AG09319 (cell line): ENCODE data around the gene SEMA3C.

ENCODE experiments used
- DNase-seq: peaks from one replicate; pipeline ENCODE4 v3.0.0-alpha.2; 2010; ENCODE audit warnings: low read depth; ENCODE audit errors: extremely low read depth
- TF ChIP-seq, protein P1 (sequence below): IDR thresholded peaks from 2 replicates; pipeline ENCODE4 v1.5.1; 2011; ENCODE audit warnings: low read depth, mild to moderate bottlenecking, inconsistent platforms, low read length, moderate library complexity

Gene SEMA3C

GRCh38 chr7:80844916-80845315 is 73.9 kb downstream of the SEMA3C start:
- TF ChIP-seq, protein P1, sequence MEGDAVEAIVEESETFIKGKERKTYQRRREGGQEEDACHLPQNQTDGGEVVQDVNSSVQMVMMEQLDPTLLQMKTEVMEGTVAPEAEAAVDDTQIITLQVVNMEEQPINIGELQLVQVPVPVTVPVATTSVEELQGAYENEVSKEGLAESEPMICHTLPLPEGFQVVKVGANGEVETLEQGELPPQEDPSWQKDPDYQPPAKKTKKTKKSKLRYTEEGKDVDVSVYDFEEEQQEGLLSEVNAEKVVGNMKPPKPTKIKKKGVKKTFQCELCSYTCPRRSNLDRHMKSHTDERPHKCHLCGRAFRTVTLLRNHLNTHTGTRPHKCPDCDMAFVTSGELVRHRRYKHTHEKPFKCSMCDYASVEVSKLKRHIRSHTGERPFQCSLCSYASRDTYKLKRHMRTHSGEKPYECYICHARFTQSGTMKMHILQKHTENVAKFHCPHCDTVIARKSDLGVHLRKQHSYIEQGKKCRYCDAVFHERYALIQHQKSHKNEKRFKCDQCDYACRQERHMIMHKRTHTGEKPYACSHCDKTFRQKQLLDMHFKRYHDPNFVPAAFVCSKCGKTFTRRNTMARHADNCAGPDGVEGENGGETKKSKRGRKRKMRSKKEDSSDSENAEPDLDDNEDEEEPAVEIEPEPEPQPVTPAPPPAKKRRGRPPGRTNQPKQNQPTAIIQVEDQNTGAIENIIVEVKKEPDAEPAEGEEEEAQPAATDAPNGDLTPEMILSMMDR: no peak
- no peak for DNase-seq

DNA sequence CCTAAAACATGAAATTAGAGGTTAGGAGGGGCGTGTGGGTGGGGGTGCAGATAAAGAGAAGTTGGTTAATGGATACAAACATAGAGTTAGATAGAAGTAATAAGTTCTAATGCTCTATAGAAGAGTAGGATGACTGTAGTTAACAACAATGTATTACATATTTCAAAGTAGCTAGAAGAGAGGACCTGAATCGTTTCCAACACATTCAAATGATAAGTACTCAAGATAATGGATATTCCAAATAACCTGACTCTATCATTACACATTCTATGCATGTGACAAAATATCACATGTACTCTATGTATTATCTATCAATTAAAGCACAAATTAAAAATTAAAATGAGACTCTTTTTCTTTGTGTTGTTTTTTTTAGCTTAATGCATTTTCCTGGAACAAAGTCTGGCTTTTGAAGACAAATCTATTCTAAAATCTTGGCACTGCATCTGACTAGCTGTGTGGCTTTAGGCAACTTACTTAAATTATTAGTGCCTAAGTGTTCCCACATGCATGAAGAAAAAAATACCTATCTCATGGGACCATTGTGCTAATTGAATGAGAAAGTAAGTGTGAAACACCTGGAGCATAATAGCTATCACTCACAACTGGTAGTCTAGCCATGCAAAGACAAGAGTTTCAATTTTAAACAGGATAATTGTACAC is 75.7 kb downstream of the SEMA3C start:
- DNase-seq: no peak
- TF ChIP-seq, protein P1: no peak

GRCh38 chr7:80842022-80842790 is 76.6 kb downstream of the SEMA3C start:
- DNase-seq: no peak
- TF ChIP-seq, protein P1: no peak

DNA sequence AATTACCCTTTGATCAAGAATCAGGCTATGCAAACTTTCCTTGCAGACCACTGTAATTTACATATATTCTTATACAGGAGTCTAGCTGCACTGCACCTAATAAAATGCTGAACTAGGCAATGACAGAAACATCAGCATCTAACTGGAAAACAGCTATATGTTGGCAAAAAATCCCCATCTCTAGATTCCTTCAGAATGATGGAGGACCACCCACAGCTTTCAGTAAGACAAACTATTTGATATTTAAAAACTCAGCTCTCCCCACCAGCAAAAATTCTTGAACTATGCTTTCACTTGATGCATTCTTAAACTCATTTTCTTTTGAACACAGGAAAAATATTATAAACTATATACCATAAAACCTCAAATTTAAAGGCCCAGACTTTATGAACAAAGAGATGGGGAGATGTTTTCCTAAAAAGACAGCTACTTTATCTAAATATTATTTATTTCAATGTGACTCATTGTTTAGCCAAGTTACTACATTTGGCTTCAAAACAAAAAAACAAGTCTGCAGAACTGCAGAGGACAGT is 77.4 kb downstream of the SEMA3C start:
- TF ChIP-seq, protein P1: no peak
- no peak for DNase-seq

- TF ChIP-seq, protein P1: no peak
- DNase-seq: no peak
Observed at GRCh38 chr7:80840681-80841080, 78.2 kb downstream of the SEMA3C start.

DNA sequence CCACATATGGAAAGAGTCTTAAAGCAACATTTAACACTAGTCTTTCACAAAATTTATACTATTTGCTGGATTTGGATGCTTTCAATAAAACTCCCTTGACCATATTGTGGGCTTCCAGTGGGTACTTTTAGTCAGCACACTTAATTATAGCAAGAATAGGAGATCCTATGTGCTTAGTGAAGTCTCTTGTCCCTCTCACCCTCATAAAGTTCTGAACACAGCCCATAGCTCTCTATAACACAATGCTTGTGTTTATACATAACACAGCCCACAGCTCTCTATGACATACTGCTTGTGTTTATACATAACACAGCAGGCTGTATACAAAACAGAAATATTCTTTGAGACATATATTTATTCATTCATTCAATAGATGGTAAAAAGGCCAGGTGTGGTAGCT is 79.0 kb downstream of the SEMA3C start:
- no peak for DNase-seq
- TF ChIP-seq, protein P1: no peak

DNA sequence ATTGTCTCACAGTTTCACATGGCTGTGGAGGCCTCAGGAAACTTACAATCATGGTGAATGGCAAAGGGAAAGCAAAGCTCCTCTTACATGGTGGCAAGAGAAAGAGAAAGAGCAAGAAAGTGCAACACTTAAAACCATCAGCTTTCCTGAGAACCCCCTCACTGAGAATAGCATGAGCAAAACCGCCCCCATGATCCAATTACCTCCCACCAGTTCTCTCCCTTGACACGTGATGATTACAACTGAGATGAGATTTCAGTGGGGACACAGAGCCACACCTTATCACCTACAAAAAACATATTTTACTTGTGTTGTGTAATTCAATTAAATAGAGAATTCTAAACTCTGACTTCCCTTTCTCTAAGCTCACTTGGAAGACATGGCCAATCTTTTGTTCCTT is 80.2 kb downstream of the SEMA3C start:
- TF ChIP-seq, protein P1: no peak
- no peak for DNase-seq
